ENCODE measurements around the gene NUP93.
"Not testable (repeated sequence)": the region's sequence is repeated elsewhere in the genome, so short reads cannot be mapped to it uniquely, and the experiment has no call there.

The NUP93 gene

DNA sequence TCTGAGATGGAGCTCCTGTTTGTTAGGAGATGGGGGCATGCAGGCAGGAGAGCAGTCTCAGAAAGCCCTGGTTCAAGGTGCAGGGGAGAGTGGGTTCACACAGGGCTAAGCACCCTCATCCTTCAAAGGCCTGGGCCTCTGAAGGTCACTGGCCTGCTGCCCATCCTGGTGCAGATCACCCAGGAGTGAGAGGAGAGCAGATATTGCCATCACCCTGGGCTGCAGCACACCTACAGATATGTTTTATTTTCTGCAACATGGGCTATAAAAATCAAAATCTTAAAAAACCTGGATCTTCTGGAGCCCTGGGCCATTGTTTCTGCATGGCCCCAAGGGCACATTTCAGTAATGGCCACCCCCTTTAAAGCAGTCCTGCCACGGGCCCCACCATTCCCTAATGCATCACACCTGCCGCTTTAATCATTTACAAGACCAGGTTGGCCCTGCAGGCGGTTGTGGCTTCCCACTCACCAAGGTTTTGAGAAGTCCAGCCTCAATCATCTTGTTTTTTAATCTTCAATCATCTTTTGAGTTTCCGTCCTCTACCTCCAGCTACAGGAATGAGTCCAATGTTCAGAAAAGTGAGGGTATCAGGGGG is 20.4 kb upstream of the NUP93 start:
- DNase-seq = no peak

GRCh38 chr16:56710181-56710737 is 19.7 kb upstream of the NUP93 start:
- DNase-seq = no peak

DNA sequence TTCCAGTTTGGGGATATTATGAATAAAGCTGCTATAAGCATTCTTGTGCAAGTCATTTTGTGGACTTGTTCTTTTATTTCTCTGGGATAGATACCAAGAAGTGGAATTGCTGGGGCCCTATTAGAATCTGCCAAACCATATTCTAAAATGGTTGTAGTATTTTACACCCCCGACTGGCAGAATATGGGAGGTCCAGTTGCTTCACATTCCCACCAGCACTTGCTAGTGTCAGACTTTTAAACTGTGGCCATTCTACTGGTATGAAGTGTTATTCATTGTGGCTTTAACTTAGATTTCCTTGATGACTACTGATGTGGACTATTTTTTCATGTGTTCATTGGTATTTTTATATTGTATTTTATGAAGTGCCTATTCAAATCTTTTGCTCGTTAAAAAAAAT is 18.1 kb upstream of the NUP93 start:
- no peak for DNase-seq

GRCh38 chr16:56713794-56714193 is 16.1 kb upstream of the NUP93 start:
- no peak for DNase-seq

GRCh38 chr16:56715126-56715525 is 14.8 kb upstream of the NUP93 start:
- no peak for DNase-seq

GRCh38 chr16:56716761-56717160 is 13.2 kb upstream of the NUP93 start:
- peak; percentile 1 for DNase-seq

- not testable (repeated sequence) for DNase-seq
These were observed 12.4 kb upstream of the NUP93 start for GRCh38 chr16:56717532-56717931.

DNA sequence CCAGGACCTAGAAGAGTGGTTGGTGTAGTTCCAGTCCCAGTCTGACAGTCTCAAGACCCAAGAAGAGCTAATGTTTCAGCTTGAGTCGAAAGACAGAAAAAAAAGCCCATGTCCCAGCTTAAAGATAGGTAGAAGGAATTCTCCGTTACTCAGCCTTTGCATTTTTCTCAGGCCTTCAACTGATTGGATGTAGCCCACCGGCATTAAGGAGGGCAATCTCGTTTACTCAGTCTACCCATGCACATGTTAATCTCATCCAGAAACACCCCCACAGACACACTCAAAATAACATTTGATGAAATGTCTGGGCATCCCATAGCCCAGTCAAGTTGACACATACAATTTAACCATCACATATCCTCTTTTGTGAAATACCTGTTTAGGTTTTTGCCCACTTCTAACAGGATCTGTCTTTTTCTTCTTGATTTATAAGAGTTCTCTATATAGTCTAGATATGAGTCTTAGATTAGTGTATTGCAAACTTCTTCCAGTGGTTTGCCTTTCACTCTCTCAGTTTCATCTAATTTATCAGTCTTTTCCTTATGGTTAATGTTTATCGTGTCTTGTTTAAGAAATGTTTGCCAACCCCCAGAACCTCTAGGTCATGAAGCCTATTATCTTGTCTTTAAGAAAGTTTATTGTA is 7.6 kb upstream of the NUP93 start:
- DNase-seq = no peak

DNA sequence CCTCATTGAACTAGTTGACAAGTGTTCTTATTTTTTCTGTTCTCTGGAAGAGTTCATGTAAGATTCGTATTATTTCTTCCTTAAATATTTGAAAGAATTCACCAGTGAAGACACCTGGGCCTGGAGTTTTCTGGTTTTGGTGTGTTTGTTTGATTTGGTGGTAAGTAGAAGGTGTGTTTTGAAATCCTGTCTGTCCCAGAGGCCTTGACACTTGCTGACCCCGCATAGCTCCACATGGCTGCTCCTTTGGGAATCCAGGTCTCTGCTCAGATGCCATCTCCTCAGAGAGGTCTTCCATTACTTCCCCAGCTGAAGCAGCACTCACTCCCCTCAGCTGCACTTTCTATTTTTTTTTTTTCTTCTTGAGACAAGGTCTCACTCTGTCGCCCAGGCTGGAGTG is 5.7 kb upstream of the NUP93 start:
- no peak for DNase-seq

DNA sequence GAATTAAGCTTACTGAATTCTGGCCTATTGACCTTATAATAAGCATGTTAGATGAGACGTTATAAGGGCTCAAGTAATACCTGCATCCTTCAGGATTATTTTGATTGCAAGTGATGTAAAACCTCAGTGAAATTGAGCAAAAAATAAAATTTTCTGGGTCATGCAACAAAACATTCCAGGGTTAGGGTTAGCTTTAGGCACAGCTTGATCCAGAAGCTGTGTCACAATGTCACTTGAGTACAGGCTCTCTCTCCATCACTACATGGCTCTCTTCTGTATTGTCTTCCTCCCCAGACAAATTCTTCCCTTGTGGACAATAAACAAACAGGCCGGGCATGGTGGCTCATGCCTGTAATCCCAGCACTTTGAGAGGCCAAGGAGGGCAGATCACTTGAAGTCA is 3.6 kb upstream of the NUP93 start:
- no peak for DNase-seq

DNA sequence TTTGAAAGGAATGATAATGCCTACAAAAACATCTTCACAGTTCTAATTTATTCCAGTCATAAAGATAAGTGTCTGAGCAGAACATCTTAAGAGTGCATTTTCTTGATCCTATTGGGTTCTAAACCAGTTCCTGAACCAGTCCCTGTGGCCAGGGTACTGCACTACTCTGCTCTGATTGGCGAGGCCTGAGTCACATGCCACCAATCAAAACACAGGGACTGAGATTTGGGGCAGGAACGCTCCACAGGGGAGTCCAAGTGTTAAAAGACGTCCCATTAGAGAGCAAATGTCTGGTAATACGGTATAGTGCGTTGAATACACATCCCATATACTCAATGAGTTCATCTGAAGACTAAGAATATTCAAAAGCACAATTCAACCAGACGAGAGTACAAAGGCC is 3.0 kb upstream of the NUP93 start:
- no peak for DNase-seq

GRCh38 chr16:56728027-56728426 is 1.9 kb upstream of the NUP93 start:
- no peak for DNase-seq

DNA sequence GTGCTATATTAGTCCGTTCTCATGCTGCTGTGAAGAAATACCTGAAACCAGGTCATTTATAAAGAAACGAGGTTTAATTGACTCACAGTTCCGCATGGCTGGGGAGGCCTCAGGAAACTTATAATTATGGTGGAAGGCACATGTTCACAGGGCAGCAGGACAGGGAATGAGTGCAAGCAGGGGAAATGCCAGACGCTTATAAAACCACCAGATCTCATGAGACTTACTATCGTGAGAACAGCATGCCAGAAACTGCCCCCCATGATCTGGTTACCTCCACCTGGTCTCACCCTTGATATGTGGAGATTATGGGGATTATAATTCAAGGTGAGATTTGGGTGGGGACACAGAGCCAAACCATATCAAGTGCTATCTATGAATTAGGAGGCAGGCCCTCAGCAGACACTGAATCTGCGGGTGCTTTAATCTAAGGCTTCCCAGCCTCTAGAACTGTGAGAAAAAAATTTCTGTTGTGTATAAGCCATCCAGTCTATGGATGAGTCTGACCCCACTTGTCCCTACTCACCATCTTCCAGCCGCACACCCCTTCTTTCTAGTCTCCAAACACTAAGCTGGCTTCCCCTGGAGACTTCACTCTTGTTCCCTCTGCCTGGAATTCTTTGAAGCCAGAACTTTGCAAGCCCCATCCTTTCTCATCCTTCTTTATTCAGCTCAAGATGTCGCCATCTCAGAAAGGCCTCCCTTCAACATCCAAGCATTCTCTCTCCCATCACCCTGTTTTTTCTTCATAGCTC is 772 bp upstream of the NUP93 start:
- DNase-seq = no peak

DNA sequence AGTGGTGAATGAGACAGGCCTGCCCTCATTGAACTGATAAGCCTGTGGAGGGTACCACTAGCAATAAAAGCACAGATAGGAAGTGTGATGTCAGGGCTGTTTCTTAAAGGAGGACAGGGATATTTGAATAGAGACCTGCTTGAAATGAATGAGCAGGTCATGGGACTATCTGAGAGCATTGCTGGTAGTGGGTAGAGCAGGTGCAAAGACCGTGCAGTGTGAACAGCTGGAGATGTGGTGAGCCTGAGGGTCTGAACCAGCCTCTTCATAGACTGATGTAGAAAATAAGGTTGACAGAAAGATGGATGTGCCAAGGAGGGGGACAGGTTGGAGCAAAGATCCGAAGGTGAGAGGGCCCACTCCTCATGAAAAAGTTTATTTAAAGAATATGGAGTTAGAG is 2.4 kb downstream of the NUP93 start:
- DNase-seq = no peak

DNA sequence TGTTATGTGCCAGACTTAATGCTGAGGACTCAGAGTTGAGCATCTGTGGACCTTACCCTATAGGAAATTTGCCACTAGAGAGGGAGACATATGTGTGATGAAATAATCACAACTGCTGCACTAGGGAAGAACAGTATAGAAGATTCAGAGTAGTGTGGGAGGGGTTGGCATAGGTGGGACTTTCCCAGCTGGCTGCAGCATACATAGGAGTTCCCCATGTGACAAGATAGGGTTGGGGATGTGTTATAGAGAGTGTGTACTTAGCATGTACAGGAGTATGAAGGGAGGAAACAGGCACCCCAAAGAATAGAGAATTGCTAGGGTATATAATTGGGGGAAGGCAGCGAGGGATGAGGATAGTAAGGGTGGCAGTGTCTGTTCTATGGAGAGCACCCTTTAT is 2.9 kb downstream of the NUP93 start:
- DNase-seq = no peak

- DNase-seq = no peak
These were observed 4.5 kb downstream of the NUP93 start for GRCh38 chr16:56734429-56734828.

GRCh38 chr16:56736476-56736875 is 6.5 kb downstream of the NUP93 start:
- DNase-seq = no peak

GRCh38 chr16:56737539-56737938 is 7.6 kb downstream of the NUP93 start:
- no peak for DNase-seq

- no peak for DNase-seq
These were observed 8.3 kb downstream of the NUP93 start for GRCh38 chr16:56738221-56738620.

- not testable (repeated sequence) for DNase-seq
These were observed 9.4 kb downstream of the NUP93 start for GRCh38 chr16:56739378-56739777.

- no peak for DNase-seq
These were observed 11.5 kb downstream of the NUP93 start for GRCh38 chr16:56741399-56741798.

DNA sequence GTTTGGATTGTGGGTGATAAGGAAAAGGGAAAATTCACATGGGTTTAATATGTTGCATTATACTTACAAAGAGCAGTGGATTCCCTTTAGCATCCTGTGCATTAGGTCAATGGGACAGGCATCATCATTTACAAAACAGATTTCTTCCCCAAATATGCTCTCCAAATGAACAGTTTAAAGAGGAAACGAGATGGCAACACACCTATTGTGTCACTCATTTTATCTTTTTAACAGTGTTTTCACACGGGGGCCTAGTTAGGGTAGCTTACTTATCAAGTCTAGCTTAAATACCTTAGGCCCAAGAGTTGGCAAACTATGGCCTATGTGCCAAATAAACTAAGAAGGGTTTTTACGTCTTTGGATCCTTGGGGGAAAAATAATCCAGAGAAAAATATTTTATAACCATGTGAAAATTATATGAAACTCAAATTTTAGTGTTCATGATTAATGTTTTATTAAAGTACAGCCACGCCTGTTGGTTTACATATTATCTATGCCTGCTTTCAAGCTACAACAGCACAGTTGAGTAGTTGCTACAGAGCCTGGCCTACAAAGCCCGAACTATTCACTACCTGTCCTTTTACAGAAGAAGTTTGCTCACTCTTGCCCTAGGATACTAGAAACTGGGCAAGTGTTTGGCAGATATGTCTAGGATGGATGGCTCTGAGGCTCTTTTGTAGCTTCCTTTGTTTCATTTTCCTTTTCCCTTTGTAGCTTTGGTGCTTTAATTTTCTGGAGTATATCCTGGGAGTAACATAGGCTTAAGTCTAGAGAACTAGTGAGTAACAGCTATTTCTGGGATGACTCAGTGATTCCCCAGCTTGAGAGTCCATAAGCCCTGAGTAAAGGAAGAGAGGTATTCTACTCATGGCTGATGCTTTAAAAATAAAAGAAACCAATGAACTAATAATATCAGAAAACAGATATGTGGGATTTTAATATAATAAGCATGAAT is 12.4 kb downstream of the NUP93 start:
- DNase-seq = no peak

DNA sequence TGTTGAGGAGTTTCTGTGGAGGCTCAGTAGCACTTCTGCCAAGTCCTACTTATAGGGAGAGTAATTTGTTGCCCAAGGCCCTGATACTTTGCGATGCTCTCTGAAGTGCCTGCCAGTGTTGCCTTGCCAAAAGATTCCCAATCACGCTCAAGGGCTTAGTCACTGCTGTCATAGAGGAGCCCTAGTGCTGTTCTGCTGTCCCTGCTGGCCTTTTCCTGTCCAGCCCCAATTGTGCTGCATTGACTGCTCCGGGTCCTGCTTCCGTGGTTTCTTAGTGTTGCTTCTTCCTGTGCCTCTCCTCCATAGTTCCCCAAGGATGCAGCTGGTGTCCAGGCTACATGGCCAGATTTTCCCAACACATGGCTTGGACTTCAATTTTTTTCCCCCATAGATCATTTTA is 13.9 kb downstream of the NUP93 start:
- DNase-seq = peak; percentile 14
